Neutrophil (primary cell): ENCODE results near the gene LIMD2.
"Not testable (repeated sequence)": the region's sequence is repeated elsewhere in the genome, so short reads cannot be mapped to it uniquely, and the experiment has no call there.

Experiments
- H3K27ac ChIP-seq: fragments of 200-600 bp; sonication (generic); 2 replicates; pipeline ENCODE4 v1.5.1; 2016; ENCODE audit warnings: mild to moderate bottlenecking, moderate library complexity
- H3K27me3 ChIP-seq: fragments of 200-600 bp; sonication (generic); 2 replicates; pipeline ENCODE4 v1.6.0; 2016; ENCODE audit warnings: mild to moderate bottlenecking
- H3K36me3 ChIP-seq: fragments of 200-600 bp; sonication (generic); 2 replicates; pipeline ENCODE4 v1.5.1; 2017
- H3K4me1 ChIP-seq, 2 experiments: fragments of 200-600 bp in 1 of 2; sonication (generic) in 1 of 2; 1 replicate in 1 of 2; 2 replicates in 1 of 2; pipeline versions ENCODE4 v1.5.1 to v1.6.1; 2013 to 2016; ENCODE audit warnings: low read depth in 1 of 2, low read length in 1 of 2, mild to moderate bottlenecking in 1 of 2, moderate library complexity in 1 of 2; ENCODE audit not compliant: control insufficient read depth in 1 of 2, insufficient read depth in 1 of 2
- H3K4me3 ChIP-seq, 2 experiments: fragments of 200-600 bp in 1 of 2; sonication (generic) in 1 of 2; 1 replicate in 1 of 2; 2 replicates in 1 of 2; pipeline ENCODE4 v1.5.1; 2013 to 2016; ENCODE audit warnings: low read depth in 1 of 2, low read length in 1 of 2, mild to moderate bottlenecking in 1 of 2, moderate library complexity in 1 of 2
- H3K9me3 ChIP-seq: fragments of 200-600 bp; sonication (generic); 2 replicates; pipeline ENCODE4 v1.5.1; 2016
- TF ChIP-seq, protein P1 (sequence below): fragments of 200-600 bp; sonication (generic); IDR thresholded peaks from 2 replicates; pipeline ENCODE4 v1.5.1; 2016; ENCODE audit warnings: antibody characterized with exemption

LIMD2 gene

DNA sequence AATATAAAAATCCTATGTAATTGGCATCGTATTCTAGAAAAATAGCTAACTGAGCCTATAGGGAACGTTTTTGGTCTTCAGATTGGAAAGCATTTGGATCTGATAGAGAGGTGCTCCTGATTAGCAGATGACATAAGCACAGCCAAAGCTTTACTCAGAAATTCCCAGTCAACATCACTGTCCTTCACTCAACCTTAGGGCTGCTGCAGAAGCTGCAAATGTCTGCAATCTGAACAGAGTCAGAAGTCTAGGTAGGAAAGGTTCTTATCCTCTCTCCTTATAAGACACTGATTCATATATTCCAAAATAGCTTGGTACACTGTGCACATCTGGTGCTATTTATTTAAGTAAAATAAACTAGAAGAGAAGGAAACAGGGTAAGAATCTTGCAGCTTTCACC, 22.5 kb upstream of the LIMD2 start:
- TF ChIP-seq, protein P1, sequence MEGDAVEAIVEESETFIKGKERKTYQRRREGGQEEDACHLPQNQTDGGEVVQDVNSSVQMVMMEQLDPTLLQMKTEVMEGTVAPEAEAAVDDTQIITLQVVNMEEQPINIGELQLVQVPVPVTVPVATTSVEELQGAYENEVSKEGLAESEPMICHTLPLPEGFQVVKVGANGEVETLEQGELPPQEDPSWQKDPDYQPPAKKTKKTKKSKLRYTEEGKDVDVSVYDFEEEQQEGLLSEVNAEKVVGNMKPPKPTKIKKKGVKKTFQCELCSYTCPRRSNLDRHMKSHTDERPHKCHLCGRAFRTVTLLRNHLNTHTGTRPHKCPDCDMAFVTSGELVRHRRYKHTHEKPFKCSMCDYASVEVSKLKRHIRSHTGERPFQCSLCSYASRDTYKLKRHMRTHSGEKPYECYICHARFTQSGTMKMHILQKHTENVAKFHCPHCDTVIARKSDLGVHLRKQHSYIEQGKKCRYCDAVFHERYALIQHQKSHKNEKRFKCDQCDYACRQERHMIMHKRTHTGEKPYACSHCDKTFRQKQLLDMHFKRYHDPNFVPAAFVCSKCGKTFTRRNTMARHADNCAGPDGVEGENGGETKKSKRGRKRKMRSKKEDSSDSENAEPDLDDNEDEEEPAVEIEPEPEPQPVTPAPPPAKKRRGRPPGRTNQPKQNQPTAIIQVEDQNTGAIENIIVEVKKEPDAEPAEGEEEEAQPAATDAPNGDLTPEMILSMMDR, result no peak
- Histone ChIP-seq H3K27ac (no peak overlapping the region), H3K36me3 (peaks cover 80% of the 10 kb centered on the region), H3K9me3 (no peaks in the 10 kb centered on the region), H3K4me3 (no peak overlapping the region), H3K4me1 (no peaks in the 10 kb centered on the region), H3K27me3 (no peaks in the 10 kb centered on the region)

DNA sequence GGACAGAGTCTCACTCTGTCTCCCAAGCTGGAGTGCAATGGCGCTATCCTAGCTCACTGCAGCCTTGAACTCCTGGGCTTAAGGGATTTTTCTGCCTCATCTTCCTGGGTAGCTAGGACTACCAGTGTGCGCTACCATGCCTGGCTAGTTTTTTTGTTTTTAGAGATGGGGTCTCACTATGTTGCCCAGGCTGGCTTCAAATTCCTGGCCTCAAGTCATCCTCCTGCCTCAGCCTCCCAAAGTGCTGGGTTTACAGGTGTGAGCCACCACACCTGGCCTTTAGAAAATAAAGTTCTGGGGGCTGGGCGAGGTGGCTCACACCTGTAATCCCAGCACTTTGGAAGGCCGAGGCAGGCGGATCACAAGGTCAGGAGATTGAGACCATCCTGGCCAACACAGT, 20.3 kb upstream of the LIMD2 start:
- not testable (repeated sequence) for H3K4me1 ChIP-seq, H3K4me3 ChIP-seq, H3K27me3 ChIP-seq, H3K9me3 ChIP-seq, H3K27ac ChIP-seq
- peaks cover 76% of the 10 kb centered on the region for H3K36me3 ChIP-seq

DNA sequence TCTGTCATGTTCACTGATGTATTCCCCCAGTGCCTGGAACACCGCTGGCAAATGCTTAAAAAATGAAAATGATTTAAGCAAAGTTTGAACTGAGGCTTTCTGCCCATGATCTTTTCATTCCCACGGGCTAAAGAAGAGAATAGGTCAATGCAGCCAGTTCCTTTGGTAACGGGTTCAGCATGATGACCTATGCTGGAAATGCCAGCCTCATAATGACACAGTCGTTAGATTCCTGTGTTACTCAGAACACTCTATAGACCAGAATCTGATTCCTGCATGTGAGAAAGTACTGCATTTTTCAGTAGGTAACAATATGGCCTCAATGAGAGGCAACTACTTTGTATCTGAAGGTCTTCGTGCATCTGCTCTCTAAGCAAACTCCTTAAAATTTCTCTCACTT, 19.1 kb upstream of the LIMD2 start:
- H3K36me3 ChIP-seq, result peaks cover 76% of the 10 kb centered on the region
- H3K9me3 ChIP-seq, result no peaks in the 10 kb centered on the region
- H3K27me3 ChIP-seq, result no peaks in the 10 kb centered on the region
- H3K4me3 ChIP-seq, result no peak overlapping the region
- TF ChIP-seq, protein P1, result no peak
- no peaks in the 10 kb centered on the region for H3K4me1 ChIP-seq
- no peak overlapping the region for H3K27ac ChIP-seq

DNA sequence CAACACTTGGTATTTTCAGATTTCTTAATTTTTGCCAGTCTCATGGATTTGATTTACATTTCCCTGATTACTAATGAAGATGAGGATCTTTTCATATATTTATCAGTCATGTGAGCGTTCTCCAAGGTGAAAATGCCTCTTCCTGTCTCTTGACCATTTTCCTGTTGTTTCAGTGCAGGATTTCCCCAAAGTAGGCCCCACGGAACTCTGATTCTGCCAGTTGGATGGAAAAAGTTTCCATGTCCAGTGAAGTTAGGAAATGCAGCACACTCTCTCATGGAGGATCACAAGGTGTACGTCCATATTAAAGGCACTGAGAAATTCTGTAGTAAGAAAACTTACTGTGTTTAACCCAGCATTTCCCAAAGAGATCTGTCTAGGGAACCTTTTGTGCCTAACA, 16.5 kb upstream of the LIMD2 start:
- Histone ChIP-seq H3K9me3 (no peaks in the 10 kb centered on the region), H3K4me3 (no peak overlapping the region), H3K4me1 (no peaks in the 10 kb centered on the region), H3K27ac (no peak overlapping the region), H3K36me3 (peaks cover 81% of the 10 kb centered on the region), H3K27me3 (no peaks in the 10 kb centered on the region)
- TF ChIP-seq, protein P1, result no peak

DNA sequence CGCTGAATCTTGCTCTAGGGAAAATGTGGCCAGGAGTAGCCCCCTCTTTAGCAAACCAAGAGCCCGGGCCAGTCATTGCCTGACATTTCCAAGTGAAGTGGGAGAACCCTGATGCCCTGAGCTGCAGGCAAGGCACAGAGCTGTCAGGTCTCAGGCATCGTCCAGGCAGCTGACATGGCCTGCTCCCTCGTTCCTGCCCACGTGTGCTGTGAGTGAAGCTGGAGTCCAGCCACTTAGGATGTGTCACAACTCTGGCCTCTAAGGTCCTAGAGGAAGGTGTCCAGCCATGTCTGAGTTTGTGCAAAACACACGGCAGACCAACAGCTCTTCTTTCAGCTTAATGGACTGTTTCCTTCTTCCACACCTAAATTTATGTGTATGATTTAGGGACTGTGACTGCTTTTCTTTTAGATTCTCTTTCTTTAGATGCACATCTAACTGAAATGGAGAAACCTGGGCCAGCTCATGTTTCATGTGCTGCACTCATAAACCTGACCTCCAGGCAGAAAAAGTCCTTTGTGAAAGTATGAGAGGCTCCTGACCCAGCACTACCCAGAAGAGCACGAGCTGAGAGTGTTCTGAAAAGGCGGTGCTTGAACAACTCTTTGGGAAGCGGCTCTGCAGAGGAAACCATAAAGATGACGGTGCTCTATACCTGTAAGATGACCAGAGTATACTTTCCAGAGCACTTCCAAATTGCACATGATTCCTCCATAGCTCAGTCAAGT, 14.8 kb upstream of the LIMD2 start:
- no peaks in the 10 kb centered on the region for H3K9me3 ChIP-seq
- H3K36me3 ChIP-seq, result peaks cover 87% of the 10 kb centered on the region
- H3K27me3 ChIP-seq, result no peaks in the 10 kb centered on the region
- H3K4me1 ChIP-seq, result no peaks in the 10 kb centered on the region
- H3K27ac ChIP-seq, result no peak overlapping the region
- TF ChIP-seq, protein P1, result no peak
- no peak overlapping the region for H3K4me3 ChIP-seq

DNA sequence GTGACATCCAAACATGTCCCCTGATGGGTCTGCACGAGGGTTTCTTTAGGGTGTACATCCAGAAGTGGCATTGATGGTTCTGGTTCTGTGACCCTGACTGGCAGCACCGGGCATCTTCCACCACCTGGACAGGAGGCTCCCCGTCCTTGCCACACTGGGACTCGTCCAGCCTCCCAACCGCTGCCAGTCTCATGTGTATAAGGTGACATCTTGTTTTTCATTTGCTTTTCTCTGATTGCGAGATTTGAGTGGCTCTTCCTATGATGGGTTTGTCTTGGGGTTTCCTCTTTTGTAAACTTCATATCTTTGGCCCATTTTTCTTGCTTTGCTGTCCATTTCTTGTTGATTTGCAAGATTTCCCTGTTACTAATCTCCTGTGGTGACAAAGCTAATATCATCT, 9.2 kb upstream of the LIMD2 start:
- peak overlapping the region; percentile 16 for H3K27ac ChIP-seq
- no peak overlapping the region for H3K4me3 ChIP-seq
- TF ChIP-seq, protein P1, result no peak
- H3K9me3 ChIP-seq, result no peaks in the 10 kb centered on the region
- H3K36me3 ChIP-seq, result peaks cover 91% of the 10 kb centered on the region
- H3K27me3 ChIP-seq, result no peaks in the 10 kb centered on the region
- peaks cover 12 to 17% of the 10 kb centered on the region in 2 experiments for H3K4me1 ChIP-seq
